Measurements from ENCODE around the gene PALLD. TPM values are rescaled to one million over a fixed set of nuclear protein-coding genes. Genes with fewer than 3 reads are reported as not detected.

PALLD gene
- total RNA-seq, 1 experiment from 2014 or later = 18.3 TPM

- Histone ChIP-seq H2BK5ac (ENCODE audit: insufficient read length, low read length) (no peak overlapping the region), H3K27ac (ENCODE audit: insufficient read length, low read depth, low read length) (no peak overlapping the region), H3K18ac (ENCODE audit: insufficient read length, low read depth, low read length) (no peak overlapping the region), H2AFZ (ENCODE audit: low read length) (no peak overlapping the region), H3T11ph (ENCODE audit: low read length) (no peak overlapping the region), H3K4ac (ENCODE audit: low read depth, low read length) (no peak overlapping the region), H3K79me1 (ENCODE audit: insufficient read depth, low read depth, low read length, poor library complexity, severe bottlenecking) (no peaks in the 10 kb centered on the region), H2AK5ac (ENCODE audit: insufficient read length, low read length) (no peak overlapping the region), H2BK12ac (ENCODE audit: insufficient read length, low read depth, low read length) (no peak overlapping the region), H4K5ac (ENCODE audit: insufficient read length, low read depth, low read length) (no peak overlapping the region), H2BK20ac (ENCODE audit: low read depth, low read length, poor library complexity, severe bottlenecking) (no peak overlapping the region), H3K56ac (ENCODE audit: insufficient read length, low read depth, low read length) (no peak overlapping the region), H3K23ac (ENCODE audit: insufficient read length, low read depth, low read length) (no peak overlapping the region), H3K79me2 (ENCODE audit: insufficient read depth, low read length) (no peaks in the 10 kb centered on the region; the same call in 1 of the 2 replicates), H3K9me3 (ENCODE audit: control insufficient read depth, low read depth, low read length) (no peaks in the 10 kb centered on the region), H3K4me2 (ENCODE audit: insufficient read depth, insufficient read length, low read length) (no peak overlapping the region), H3K14ac (ENCODE audit: insufficient read depth, low read length) (no peak overlapping the region), H4K20me1 (ENCODE audit: control insufficient read depth, insufficient read depth, insufficient read length) (no peaks in the 10 kb centered on the region), H3K9ac (ENCODE audit: extremely low read depth, insufficient read length, low read length) (no peak overlapping the region), H2BK120ac (ENCODE audit: low read depth, low read length, poor library complexity, severe bottlenecking) (no peak overlapping the region), H3K23me2 (ENCODE audit: insufficient read length, low read depth, low read length, poor library complexity, severe bottlenecking) (no peaks in the 10 kb centered on the region), H4K8ac (replicated peaks; ENCODE audit: insufficient read length, low read depth, low read length) (no peak overlapping the region), H2BK15ac (ENCODE audit: low read depth, low read length) (no peak overlapping the region), H4K91ac (ENCODE audit: insufficient read length, low read depth, low read length) (no peak overlapping the region), H3K27me3 (ENCODE audit: insufficient read depth, low read length) (no peaks in the 10 kb centered on the region), H3K4me1 (ENCODE audit: insufficient read depth, low read length) (no peaks in the 10 kb centered on the region)
- Mint-ChIP-seq H3K4me3 (no peak overlapping the region), H3K4me1 (peaks cover 3 to 4% of the 10 kb centered on the region in 2 experiments; a peak in 3 of 4 replicates), H3K36me3 (ENCODE audit: insufficient read depth in 1 of 3, low read depth in 3 of 3) (peaks cover 0 to 5% (median 4%) of the 10 kb centered on the region in 3 experiments; a peak in 2 of 7 replicates), H3K27me3 (ENCODE audit: low read depth) (no peaks in the 10 kb centered on the region), H3K9me3 (no peaks in the 10 kb centered on the region), H3K27ac (no peak overlapping the region)
- no CpG with 5 or more reads among the region's 5 CpGs for WGBS (ENCODE audit: extremely low coverage, insufficient read length, low lambda C conversion rate)
- no peak for DNase-seq
- TF ChIP-seq CTCF (conservative IDR thresholded peaks at IDR 0.05) = no peak
Observed at GRCh38 chr4:168797738-168798375, 301.0 kb downstream of the PALLD start.

All from H9 (cell line).